Endothelial cell of umbilical vein (primary cell): ENCODE measurements around the gene TMEM11. TPM values are rescaled to one million over a fixed set of nuclear protein-coding genes. Genes with fewer than 3 reads are reported as not detected.

Source experiments
- BruUV-seq: library from RNA; stranded (reverse); fragments of 400-500 nt; replicated peaks from 2 replicates; lab custom pipeline; 2021; lab: Mats Ljungman, UMichigan
- CTCF ChIA-PET: fragments of 300-600, 350-600 bp; sonication (Branson Sonifier 250); formaldehyde crosslinking; loops from one replicate; lab custom pipeline; 2021; ENCODE audit warnings: antibody characterized with exemption, inconsistent platforms; lab: Charles Lee
- POLR2A ChIA-PET: fragments of 300-600, 350-600 bp; sonication (Branson Sonifier 250); formaldehyde crosslinking; loops from one replicate; lab custom pipeline; 2021; ENCODE audit warnings: antibody characterized with exemption, inconsistent platforms; lab: Charles Lee
- DNase-seq: peaks from one replicate; pipeline ENCODE4 v3.0.0-alpha.2; 2011; ENCODE audit warnings: low read depth, low spot score
- FAIRE-seq: peaks from 2 replicates; lab custom pipeline; 2011; peaks lifted over from hg19 to GRCh38; lab: Jason Lieb, UNC
- H2AFZ ChIP-seq: 2 replicates; pipeline ENCODE4 v1.6.0; 2012; ENCODE audit warnings: low read depth, low read length, control low read depth, inconsistent platforms
- H3K27ac ChIP-seq: 2 replicates; pipeline ENCODE4 v1.5.1; 2011; ENCODE audit warnings: low read depth, mild to moderate bottlenecking, control low read depth, low read length, moderate library complexity; ENCODE audit not compliant: insufficient read depth
- H3K27me3 ChIP-seq, 2 experiments: 2 replicates each; pipeline versions ENCODE4 v1.6.0 to v1.6.1; 2011; ENCODE audit warnings: low read length in 2 of 2, mixed read lengths in 1 of 2; ENCODE audit not compliant: control insufficient read depth in 2 of 2, insufficient read depth in 2 of 2
- H3K36me3 ChIP-seq, 2 experiments: 2 replicates in 1 of 2; 3 replicates in 1 of 2; pipeline ENCODE4 v1.5.1; 2011; ENCODE audit warnings: low read length in 2 of 2, mild to moderate bottlenecking in 1 of 2, moderate library complexity in 1 of 2; ENCODE audit not compliant: control insufficient read depth in 2 of 2, insufficient read depth in 2 of 2; ENCODE audit errors: extremely low read depth in 1 of 2
- H3K4me1 ChIP-seq: 3 replicates; pipeline ENCODE4 v1.5.1; 2011; ENCODE audit warnings: mild to moderate bottlenecking, low read length; ENCODE audit not compliant: control insufficient read depth, insufficient read depth; ENCODE audit errors: extremely low read depth
- H3K4me2 ChIP-seq: 2 replicates; pipeline ENCODE4 v1.6.1; 2011; ENCODE audit warnings: low read length, control low read depth, mixed read lengths; ENCODE audit not compliant: insufficient read depth
- H3K4me3 ChIP-seq, 3 experiments: fragments of 200-600 bp in 1 of 3; sonication (generic), shearing (Covaris generic) in 1 of 3; replicated peaks in 1 of 3; 2 replicates each; pipeline ENCODE4 v1.5.1; 2011 to 2016; ENCODE audit warnings: control low read depth in 3 of 3, low read length in 3 of 3, mild to moderate bottlenecking in 2 of 3, inconsistent platforms in 1 of 3, low read depth in 1 of 3, moderate library complexity in 1 of 3; ENCODE audit not compliant: insufficient read depth in 1 of 3
- H3K79me2 ChIP-seq: 2 replicates; pipeline ENCODE4 v1.6.0; 2012; ENCODE audit warnings: low read length, inconsistent platforms; ENCODE audit not compliant: control insufficient read depth, insufficient read depth
- H3K9ac ChIP-seq: replicated peaks from 2 replicates; pipeline ENCODE3; 2011; ENCODE audit warnings: low read length, control low read depth; ENCODE audit not compliant: insufficient read depth; ENCODE audit errors: extremely low read depth
- H3K9me1 ChIP-seq: replicated peaks from 3 replicates; pipeline ENCODE4 v1.6.0; 2011; ENCODE audit warnings: mild to moderate bottlenecking, low read length; ENCODE audit not compliant: control insufficient read depth, insufficient read depth; ENCODE audit errors: extremely low read depth
- H3K9me3 ChIP-seq: replicated peaks from 2 replicates; pipeline ENCODE4 v1.5.1; 2012; ENCODE audit warnings: low read length, inconsistent platforms; ENCODE audit not compliant: control insufficient read depth, insufficient read depth
- H4K20me1 ChIP-seq: replicated peaks from 2 replicates; pipeline ENCODE3; 2011; ENCODE audit warnings: mild to moderate bottlenecking, low read length; ENCODE audit not compliant: control insufficient read depth, insufficient read depth; ENCODE audit errors: extremely low read depth
- CTCF ChIP-seq, 2 donors: IDR thresholded peaks; 1 replicate in 1 of 2; 2 replicates in 1 of 2; pipeline ENCODE4 v1.5.1; 2011; ENCODE audit warnings: low read length in 2 of 2, mild to moderate bottlenecking in 2 of 2, moderate library complexity in 2 of 2, control low read depth in 1 of 2, inconsistent platforms in 1 of 2, low read depth in 1 of 2; ENCODE audit not compliant: insufficient read depth in 1 of 2; ENCODE audit errors: extremely low read depth in 1 of 2
- EZH2 ChIP-seq: IDR thresholded peaks from 2 replicates; pipeline ENCODE4 v1.6.1; 2012; ENCODE audit warnings: borderline replicate concordance, low read depth, mild to moderate bottlenecking, moderate library complexity, low read length, inconsistent platforms; ENCODE audit not compliant: severe bottlenecking
- FOS ChIP-seq: IDR thresholded peaks from 2 replicates; pipeline ENCODE4 v1.6.1; 2011; ENCODE audit warnings: mild to moderate bottlenecking, low read length, moderate library complexity, borderline replicate concordance; ENCODE audit not compliant: insufficient read depth
- GATA2 ChIP-seq: IDR thresholded peaks from 2 replicates; pipeline ENCODE4 v1.7.0; 2011; ENCODE audit warnings: low read depth, mild to moderate bottlenecking, moderate library complexity, mixed read lengths, low read length; ENCODE audit not compliant: insufficient read length, insufficient read depth
- JUN ChIP-seq: IDR thresholded peaks from 2 replicates; pipeline ENCODE4 v1.6.1; 2011; ENCODE audit warnings: borderline replicate concordance, low read depth; ENCODE audit not compliant: insufficient read length, insufficient read depth
- MAX ChIP-seq: IDR thresholded peaks from 2 replicates; pipeline ENCODE4 v1.6.1; 2011; ENCODE audit not compliant: insufficient read depth, insufficient read length
- MYC ChIP-seq: IDR thresholded peaks from one replicate; pipeline ENCODE4 v1.6.1; 2011; ENCODE audit warnings: mild to moderate bottlenecking, low read depth, low read length
- POLR2A ChIP-seq: IDR thresholded peaks from 2 replicates; pipeline ENCODE4 v1.6.1; 2012; ENCODE audit warnings: low read depth, mild to moderate bottlenecking, control low read depth, low read length
- POLR2AphosphoS5 ChIP-seq: IDR thresholded peaks from 2 replicates; pipeline ENCODE4 v1.6.1; 2012; ENCODE audit warnings: low read depth, mild to moderate bottlenecking, control low read depth, low read length, moderate library complexity; ENCODE audit not compliant: insufficient read depth
- dilution Hi-C: fragments of 300-500 bp; cut with MboI; formaldehyde crosslinking; loops from one replicate; pipeline ENCODE4 v1.15.0; 2019; ENCODE audit warnings: low sequenced_read_pairs; ENCODE audit not compliant: extremely low pct_ligation_motif_present
- intact Hi-C: fragments of 100-400 bp; cut with micrococcal nuclease; formaldehyde crosslinking; loops from one replicate; pipeline ENCODE4 v1.10.0; 2022
- polyA plus RNA-seq, 4 experiments: library from polyadenylated mRNA; depleted of rRNA in 3 of 4; stranded (reverse) in 3 of 4; unstranded in 1 of 4; fragments of >200 nt; gene quantifications; 2 replicates each; pipeline versions ENCODE4 v1.2.1 to v1.2.3, GENCODE V29; 2011 to 2012; ENCODE audit warnings: missing spikeins in 1 of 4
- total RNA-seq: library from RNA; stranded (reverse); gene quantifications from 2 replicates; pipeline ENCODE4 v1.2.3, GENCODE V29; 2021

TMEM11 gene
- total and polyA plus RNA-seq, 2 donors (not counting 3 experiments of a cell fraction or from before 2014, with no cell fraction given), result 27.4 to 79.9 TPM

- FAIRE-seq (no peak), DNase-seq (no peak)
- H3K27ac ChIP-seq, result no peak overlapping the region
- no peaks in the 10 kb centered on the region for H4K20me1 ChIP-seq
- H3K79me2 ChIP-seq, result no peaks in the 10 kb centered on the region
- H2AFZ ChIP-seq, result no peak overlapping the region
- no peak overlapping the region for H3K9ac ChIP-seq
- H3K9me3 ChIP-seq, result no peaks in the 10 kb centered on the region
- intact Hi-C loops, result loop anchor here (10.0 kb wide), 1 partner anchor 49 kb away; the partner anchor contains the start of gene TMEM11
- peaks cover 16% of the 10 kb centered on the region for H3K4me1 ChIP-seq
- H3K36me3 ChIP-seq, result no peaks in the 10 kb centered on the region
- ChIA-PET CTCF (no interaction called here), POLR2A (no interaction called here)
- no peaks in the 10 kb centered on the region for H3K27me3 ChIP-seq
- TF ChIP-seq POLR2AphosphoS5, result no peak
- no peak for TF ChIP-seq EZH2
- dilution Hi-C loops, result no loop called here
- no peak overlapping the region for H3K4me3 ChIP-seq
- no peaks in the 10 kb centered on the region for H3K9me1 ChIP-seq
- no peak overlapping the region for H3K4me2 ChIP-seq
- BruUV-seq, result no TSS peak
Measured at GRCh38 chr17:21165922-21166594, 47.9 kb downstream of the TMEM11 start.

GRCh38 chr17:21164620-21165019 lies 49.3 kb downstream of the TMEM11 start:
- Histone ChIP-seq H3K9me1 (no peaks in the 10 kb centered on the region), H3K4me2 (no peak overlapping the region), H3K9ac (no peak overlapping the region), H3K36me3 (no peaks in the 10 kb centered on the region), H2AFZ (no peak overlapping the region), H4K20me1 (no peaks in the 10 kb centered on the region), H3K4me1 (peaks cover 18% of the 10 kb centered on the region), H3K27ac (no peak overlapping the region), H3K79me2 (no peaks in the 10 kb centered on the region), H3K4me3 (no peak overlapping the region), H3K27me3 (no peaks in the 10 kb centered on the region), H3K9me3 (no peaks in the 10 kb centered on the region)
- dilution Hi-C loops, result no loop called here
- CTCF ChIA-PET, result no interaction called here
- intact Hi-C loops, result loop anchor here (10.0 kb wide), 1 partner anchor 50 kb away; the partner anchor contains the start of gene TMEM11
- POLR2A ChIA-PET, result no interaction called here
- FAIRE-seq (no peak), DNase-seq (no peak)
- no peak for TF ChIP-seq CTCF (IDR thresholded peaks at IDR 0.05; ENCODE audit: extremely low read depth in 1 of 2, insufficient read depth in 1 of 2, low read depth in 1 of 2, low read length in 2 of 2)
- no peak for TF ChIP-seq GATA2
- TF ChIP-seq JUN, result no peak
- no peak for TF ChIP-seq MYC
- TF ChIP-seq FOS, result no peak
- no peak for TF ChIP-seq EZH2
- no peak for TF ChIP-seq POLR2A
- no peak for TF ChIP-seq POLR2AphosphoS5
- TF ChIP-seq MAX, result no peak
- BruUV-seq, result no TSS peak
